Stimulated activated CD8-positive, alpha-beta memory T cell treated with anti-CD3 and anti-CD28 coated beads, Interleukin-4, amount 100 ng/mL, for 24 hours (primary cell): ENCODE results near the gene GNB1L.
"Not testable (repeated sequence)": the region's sequence is repeated elsewhere in the genome, so short reads cannot be mapped to it uniquely, and the experiment has no call there.

Source experiments
- DNase-seq: peaks from one replicate; pipeline ENCODE4 v3.0.0-alpha.2; 2020; ENCODE audit warnings: low read depth

GNB1L gene

DNA sequence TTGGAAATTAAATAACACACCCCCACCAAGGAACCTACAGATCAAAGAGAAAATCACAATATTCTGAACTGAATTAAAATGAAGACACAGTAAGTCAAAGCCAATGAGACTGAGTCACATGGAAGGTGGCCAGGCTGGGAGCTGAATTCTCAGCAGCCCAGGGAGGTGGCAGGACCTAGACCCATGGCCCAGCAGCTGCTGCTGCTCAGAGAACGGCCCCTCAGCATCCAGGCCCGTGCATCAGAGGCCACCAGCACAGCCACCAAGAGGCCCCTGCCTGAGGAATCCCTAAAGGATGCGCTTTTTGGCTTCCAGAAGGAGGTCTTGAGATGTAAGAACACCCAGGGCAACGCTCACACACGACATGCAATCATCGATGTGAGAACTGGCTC, 59.1 kb downstream of the GNB1L start:
- no peak for DNase-seq

DNA sequence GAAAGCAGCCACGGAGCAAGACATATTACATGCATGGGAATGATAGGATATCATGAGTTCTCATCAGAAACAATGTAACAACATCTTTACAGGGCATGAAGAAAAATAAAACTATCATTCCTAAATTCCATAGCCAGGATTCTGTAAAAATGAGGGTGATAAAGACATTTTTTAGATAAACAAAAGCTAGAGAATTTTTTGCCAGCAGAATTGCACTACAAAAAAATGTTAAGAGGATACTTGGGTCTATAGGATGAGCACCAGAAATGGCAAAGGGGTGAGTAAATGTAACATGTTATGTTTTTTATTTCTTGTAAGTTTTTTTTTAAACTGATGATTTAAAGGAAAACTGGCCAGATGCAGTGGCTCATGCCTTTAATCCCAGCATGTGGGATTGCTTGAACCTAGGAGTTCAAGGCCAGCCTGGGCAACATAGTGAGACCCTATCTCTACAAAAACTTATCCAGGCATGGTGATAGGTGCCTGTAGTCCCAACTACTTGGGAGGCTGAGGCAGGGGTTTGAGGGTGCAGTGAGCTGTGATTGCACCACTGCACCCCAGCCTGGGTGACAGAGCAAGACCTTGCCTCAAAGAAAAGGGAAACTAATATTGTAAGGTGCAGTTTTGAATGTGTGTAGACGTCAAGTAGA, 60.9 kb downstream of the GNB1L start:
- no peak for DNase-seq

GRCh38 chr22:19793161-19793560, 61.5 kb downstream of the GNB1L start:
- DNase-seq = no peak

- DNase-seq = not testable (repeated sequence)
Measured at GRCh38 chr22:19792383-19792896, 62.2 kb downstream of the GNB1L start.

- no peak for DNase-seq
Measured at GRCh38 chr22:19791894-19792293, 62.8 kb downstream of the GNB1L start.

GRCh38 chr22:19791243-19791642, 63.4 kb downstream of the GNB1L start:
- no peak for DNase-seq

DNA sequence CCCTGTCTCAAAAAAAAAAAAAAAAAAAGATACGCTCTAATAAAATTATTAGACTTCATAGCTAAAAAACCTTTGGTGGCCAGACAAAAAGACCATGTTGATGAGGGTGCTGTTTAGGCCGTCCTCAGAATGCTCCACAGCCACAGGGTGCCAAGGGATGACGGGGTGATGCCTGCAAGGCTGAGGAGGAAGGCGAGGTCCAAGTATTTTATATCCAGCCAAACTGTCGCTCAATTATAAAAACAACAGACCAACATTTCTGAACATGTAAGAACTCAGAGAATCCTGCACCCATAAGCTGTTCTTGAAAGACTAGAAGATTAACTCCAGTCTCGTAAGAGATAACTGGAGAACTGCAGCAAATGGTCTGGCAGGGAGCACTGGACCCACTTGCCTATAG, 64.8 kb downstream of the GNB1L start:
- no peak for DNase-seq

- no peak for DNase-seq
Measured at GRCh38 chr22:19789406-19789805, 65.3 kb downstream of the GNB1L start.

- DNase-seq = no peak
Measured at GRCh38 chr22:19788661-19789225, 65.9 kb downstream of the GNB1L start.

DNA sequence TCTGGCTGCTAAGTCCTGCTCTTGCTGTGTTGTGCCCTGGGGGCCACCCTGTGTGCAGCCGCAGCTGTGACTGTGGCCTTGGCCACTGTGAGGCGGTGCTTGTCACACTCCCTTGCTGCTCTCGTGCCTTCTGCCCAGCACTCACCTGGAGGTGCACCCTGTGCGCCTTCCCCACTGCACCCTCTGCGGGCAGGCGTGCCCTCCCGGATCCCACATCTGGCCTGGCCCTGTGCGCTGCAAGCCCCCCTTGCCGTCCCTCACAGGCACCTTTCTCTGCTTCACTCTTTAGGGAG, 66.9 kb downstream of the GNB1L start:
- no peak for DNase-seq

- DNase-seq = no peak
Measured at GRCh38 chr22:19786959-19787848, 67.5 kb downstream of the GNB1L start.

- no peak for DNase-seq
Measured at GRCh38 chr22:19786264-19786585, 68.4 kb downstream of the GNB1L start.

DNA sequence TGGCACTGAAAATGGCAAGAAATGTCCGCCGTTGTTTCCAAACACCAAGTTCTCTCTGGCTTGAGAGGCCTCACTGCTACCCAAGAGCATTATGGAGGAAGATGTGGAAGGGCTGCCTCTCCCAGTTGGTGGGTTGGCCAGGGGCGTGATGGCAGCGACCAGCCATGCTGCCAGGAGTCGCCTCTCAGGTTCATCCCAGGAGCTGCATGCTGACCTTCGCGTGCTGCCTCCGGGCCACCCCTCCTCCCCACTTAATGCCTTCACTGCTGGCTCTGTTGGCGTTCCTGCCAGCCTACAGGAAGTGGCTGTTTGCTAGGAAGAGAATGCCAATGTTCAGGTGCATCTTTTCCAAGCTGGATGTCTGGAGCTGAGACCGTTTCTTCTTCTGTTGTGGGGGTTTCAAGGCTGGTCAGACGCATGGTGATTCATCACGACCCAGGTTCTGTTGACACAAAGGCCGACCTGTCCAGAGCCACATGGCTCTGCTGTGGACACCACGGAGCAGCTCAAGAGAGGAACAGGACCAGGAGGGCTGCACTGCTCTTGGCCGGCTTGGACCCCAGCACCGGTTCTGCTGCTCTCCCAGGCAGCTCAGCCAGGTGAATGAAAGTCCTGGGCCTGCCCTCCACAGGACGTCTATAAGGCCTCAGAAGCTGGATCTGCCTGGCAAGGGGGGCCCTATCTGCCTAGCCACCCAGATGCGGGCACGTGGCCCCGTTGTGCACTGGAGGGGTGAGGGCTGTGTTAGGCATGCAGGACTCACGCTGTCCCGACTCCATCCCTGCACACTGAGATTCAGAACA, 69.0 kb downstream of the GNB1L start:
- DNase-seq = no peak

GRCh38 chr22:19784384-19785175, 70.1 kb downstream of the GNB1L start:
- DNase-seq = no peak

GRCh38 chr22:19783586-19784383, 70.9 kb downstream of the GNB1L start:
- no peak for DNase-seq

GRCh38 chr22:19782533-19782932, 72.1 kb downstream of the GNB1L start:
- DNase-seq = no peak

- DNase-seq = no peak
Measured at GRCh38 chr22:19779685-19780268, 74.9 kb downstream of the GNB1L start.

GRCh38 chr22:19779011-19779421, 75.7 kb downstream of the GNB1L start:
- no peak for DNase-seq

GRCh38 chr22:19777192-19777591, 77.5 kb downstream of the GNB1L start:
- DNase-seq = not testable (repeated sequence)

DNA sequence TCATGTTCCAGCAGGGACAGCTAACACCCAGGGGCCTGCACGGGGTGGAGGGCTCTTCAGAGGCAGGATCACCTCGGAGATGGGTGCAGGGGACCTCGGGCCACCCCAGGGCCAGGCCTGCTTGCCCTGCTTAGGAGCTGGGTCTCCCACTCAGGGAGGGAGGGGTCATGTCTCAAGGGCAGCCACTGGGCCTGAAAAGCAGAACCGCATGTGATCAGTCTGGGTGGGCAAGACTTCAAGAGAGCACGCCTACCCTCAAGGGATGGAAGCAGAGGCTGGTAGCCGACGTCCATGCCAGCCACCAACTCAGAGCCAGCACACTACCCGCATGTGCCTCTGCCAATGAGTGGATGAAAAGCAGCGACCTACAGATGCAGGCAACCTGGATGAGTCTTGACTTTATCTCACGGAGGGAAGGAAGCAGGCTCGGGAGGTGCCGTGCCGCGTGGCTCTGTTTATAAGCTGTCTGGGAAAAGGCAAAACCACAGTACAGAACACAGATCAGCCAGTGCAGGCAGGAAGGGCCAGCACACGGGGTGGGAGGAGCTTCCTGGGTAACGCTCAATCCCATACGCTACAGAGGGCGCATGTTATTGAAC, 78.1 kb downstream of the GNB1L start:
- DNase-seq = no peak
